ENCODE results near the gene IMMT.

IMMT gene

GRCh38 chr2:86136141-86136540 lies 59.1 kb downstream of the IMMT start:
- Histone ChIP-seq H3K4me1 (ENCODE audit: control extremely low read depth in 1 of 4, control insufficient read depth in 4 of 4, insufficient read depth in 4 of 4, low read length in 3 of 4) (no peaks in the 10 kb centered on the region), H3K9me3 (ENCODE audit: control extremely low read depth in 1 of 5, control insufficient read depth in 4 of 5, insufficient read depth in 2 of 5, low read depth in 1 of 5, low read length in 4 of 5) (no peaks in the 10 kb centered on the region), H3K36me3 (ENCODE audit: control insufficient read depth in 4 of 4, insufficient read depth in 4 of 4, low read length in 3 of 4) (peaks cover 48 to 99% (median 78%) of the 10 kb centered on the region in 4 experiments), H3K4me3 (ENCODE audit: control insufficient read depth in 1 of 7, extremely low read depth in 1 of 7, insufficient read depth in 4 of 7, low read depth in 2 of 7, low read length in 6 of 7) (no peak overlapping the region), H3K27ac (ENCODE audit: insufficient read depth in 1 of 2, low read depth in 1 of 2, low read length in 2 of 2, poor library complexity in 1 of 2, severe bottlenecking in 2 of 2) (no peak overlapping the region), H3K27me3 (replicated peaks in 2 of 5; ENCODE audit: control insufficient read depth in 4 of 5, insufficient read depth in 5 of 5, low read length in 4 of 5) (no peaks in the 10 kb centered on the region)
- POLR2A ChIA-PET = interaction anchor here (0.6 kb wide), 1 partner anchor 16 kb away, joined by 7 read pairs; no protein-coding TSS in a partner anchor
- 96% methylated on average over 2 of the region's 2 CpGs for WGBS (ENCODE audit: insufficient coverage)
- CTCF ChIA-PET = no interaction called here
- no peak for DNase-seq

- Histone ChIP-seq H3K4me3 (ENCODE audit: control insufficient read depth in 1 of 7, extremely low read depth in 1 of 7, insufficient read depth in 4 of 7, low read depth in 2 of 7, low read length in 6 of 7) (no peak overlapping the region), H3K36me3 (ENCODE audit: control insufficient read depth in 4 of 4, insufficient read depth in 4 of 4, low read length in 3 of 4) (peaks cover 48 to 98% (median 77%) of the 10 kb centered on the region in 4 experiments), H3K4me1 (ENCODE audit: control extremely low read depth in 1 of 4, control insufficient read depth in 4 of 4, insufficient read depth in 4 of 4, low read length in 3 of 4) (no peaks in the 10 kb centered on the region), H3K9me3 (ENCODE audit: control extremely low read depth in 1 of 5, control insufficient read depth in 4 of 5, insufficient read depth in 2 of 5, low read depth in 1 of 5, low read length in 4 of 5) (no peaks in the 10 kb centered on the region), H3K27me3 (replicated peaks in 2 of 5; ENCODE audit: control insufficient read depth in 4 of 5, insufficient read depth in 5 of 5, low read length in 4 of 5) (no peaks in the 10 kb centered on the region), H3K27ac (ENCODE audit: insufficient read depth in 1 of 2, low read depth in 1 of 2, low read length in 2 of 2, poor library complexity in 1 of 2, severe bottlenecking in 2 of 2) (no peak overlapping the region)
- POLR2A ChIA-PET = interaction anchor here (0.6 kb wide), 1 partner anchor 16 kb away, joined by 7 read pairs; no protein-coding TSS in a partner anchor
- no peak for DNase-seq
- CTCF ChIA-PET = no interaction called here
- 89% methylated on average over 5 of the region's 5 CpGs for WGBS (ENCODE audit: insufficient coverage)
These were observed 59.6 kb downstream of the IMMT start for GRCh38 chr2:86135653-86136052.

- no peaks in the 10 kb centered on the region for H3K9me3 ChIP-seq (ENCODE audit: control extremely low read depth in 1 of 5, control insufficient read depth in 4 of 5, insufficient read depth in 2 of 5, low read depth in 1 of 5, low read length in 4 of 5)
- 100% methylated on average over 2 of the region's 4 CpGs for WGBS (ENCODE audit: insufficient coverage)
- no peaks in the 10 kb centered on the region for H3K4me1 ChIP-seq (ENCODE audit: control extremely low read depth in 1 of 4, control insufficient read depth in 4 of 4, insufficient read depth in 4 of 4, low read length in 3 of 4)
- no peak overlapping the region for H3K27ac ChIP-seq (ENCODE audit: insufficient read depth in 1 of 2, low read depth in 1 of 2, low read length in 2 of 2, poor library complexity in 1 of 2, severe bottlenecking in 2 of 2)
- CTCF ChIA-PET = no interaction called here
- H3K36me3 ChIP-seq (ENCODE audit: control insufficient read depth in 4 of 4, insufficient read depth in 4 of 4, low read length in 3 of 4) = peaks cover 48 to 100% (median 77%) of the 10 kb centered on the region in 4 experiments
- DNase-seq = no peak
- H3K27me3 ChIP-seq (replicated peaks in 2 of 5; ENCODE audit: control insufficient read depth in 4 of 5, insufficient read depth in 5 of 5, low read length in 4 of 5) = no peaks in the 10 kb centered on the region
- POLR2A ChIA-PET = no interaction called here
- no peak overlapping the region for H3K4me3 ChIP-seq (ENCODE audit: control insufficient read depth in 1 of 7, extremely low read depth in 1 of 7, insufficient read depth in 4 of 7, low read depth in 2 of 7, low read length in 6 of 7)
These were observed 60.6 kb downstream of the IMMT start for GRCh38 chr2:86134709-86135108.

- 57% methylated on average over 1 of the region's 5 CpGs for WGBS (ENCODE audit: insufficient coverage)
- DNase-seq = no peak
- CTCF ChIA-PET = interaction anchor here (1.3 kb wide), 2 partner anchors 32 to 33 kb away, joined by 3 read pairs; no protein-coding TSS in a partner anchor
- Histone ChIP-seq H3K27me3 (replicated peaks in 2 of 5; ENCODE audit: control insufficient read depth in 4 of 5, insufficient read depth in 5 of 5, low read length in 4 of 5) (no peaks in the 10 kb centered on the region), H3K4me1 (ENCODE audit: control extremely low read depth in 1 of 4, control insufficient read depth in 4 of 4, insufficient read depth in 4 of 4, low read length in 3 of 4) (no peaks in the 10 kb centered on the region), H3K36me3 (ENCODE audit: control insufficient read depth in 4 of 4, insufficient read depth in 4 of 4, low read length in 3 of 4) (peaks cover 37 to 98% (median 77%) of the 10 kb centered on the region in 4 experiments), H3K27ac (ENCODE audit: insufficient read depth in 1 of 2, low read depth in 1 of 2, low read length in 2 of 2, poor library complexity in 1 of 2, severe bottlenecking in 2 of 2) (peak overlapping the region in 1 of 2 experiments; percentile 11), H3K9me3 (ENCODE audit: control extremely low read depth in 1 of 5, control insufficient read depth in 4 of 5, insufficient read depth in 2 of 5, low read depth in 1 of 5, low read length in 4 of 5) (no peaks in the 10 kb centered on the region), H3K4me3 (ENCODE audit: control insufficient read depth in 1 of 7, extremely low read depth in 1 of 7, insufficient read depth in 4 of 7, low read depth in 2 of 7, low read length in 6 of 7) (no peak overlapping the region)
- POLR2A ChIA-PET = no interaction called here
These were observed 70.6 kb downstream of the IMMT start for GRCh38 chr2:86124683-86125082.

- WGBS (ENCODE audit: insufficient coverage) = 95% methylated on average over 3 of the region's 5 CpGs
- H3K4me3 ChIP-seq (ENCODE audit: control insufficient read depth in 1 of 7, extremely low read depth in 1 of 7, insufficient read depth in 4 of 7, low read depth in 2 of 7, low read length in 6 of 7) = no peak overlapping the region
- H3K36me3 ChIP-seq (ENCODE audit: control insufficient read depth in 4 of 4, insufficient read depth in 4 of 4, low read length in 3 of 4) = peaks cover 38 to 98% (median 75%) of the 10 kb centered on the region in 4 experiments
- no peaks in the 10 kb centered on the region for H3K9me3 ChIP-seq (ENCODE audit: control extremely low read depth in 1 of 5, control insufficient read depth in 4 of 5, insufficient read depth in 2 of 5, low read depth in 1 of 5, low read length in 4 of 5)
- H3K4me1 ChIP-seq (ENCODE audit: control extremely low read depth in 1 of 4, control insufficient read depth in 4 of 4, insufficient read depth in 4 of 4, low read length in 3 of 4) = no peaks in the 10 kb centered on the region
- CTCF ChIA-PET = interaction anchor here (1.3 kb wide), 1 partner anchor 33 kb away, joined by 3 read pairs; no protein-coding TSS in a partner anchor
- H3K27ac ChIP-seq (ENCODE audit: insufficient read depth in 1 of 2, low read depth in 1 of 2, low read length in 2 of 2, poor library complexity in 1 of 2, severe bottlenecking in 2 of 2) = no peak overlapping the region
- no peak for DNase-seq
- no peaks in the 10 kb centered on the region for H3K27me3 ChIP-seq (replicated peaks in 2 of 5; ENCODE audit: control insufficient read depth in 4 of 5, insufficient read depth in 5 of 5, low read length in 4 of 5)
- POLR2A ChIA-PET = no interaction called here
These were observed 71.8 kb downstream of the IMMT start for GRCh38 chr2:86123328-86123925.

- Histone ChIP-seq H3K27me3 (replicated peaks in 2 of 5; ENCODE audit: control insufficient read depth in 4 of 5, insufficient read depth in 5 of 5, low read length in 4 of 5) (no peaks in the 10 kb centered on the region), H3K27ac (ENCODE audit: insufficient read depth in 1 of 2, low read depth in 1 of 2, low read length in 2 of 2, poor library complexity in 1 of 2, severe bottlenecking in 2 of 2) (no peak overlapping the region), H3K4me3 (ENCODE audit: control insufficient read depth in 1 of 7, extremely low read depth in 1 of 7, insufficient read depth in 4 of 7, low read depth in 2 of 7, low read length in 6 of 7) (no peak overlapping the region), H3K36me3 (ENCODE audit: control insufficient read depth in 4 of 4, insufficient read depth in 4 of 4, low read length in 3 of 4) (peaks cover 33 to 92% (median 77%) of the 10 kb centered on the region in 4 experiments), H3K9me3 (ENCODE audit: control extremely low read depth in 1 of 5, control insufficient read depth in 4 of 5, insufficient read depth in 2 of 5, low read depth in 1 of 5, low read length in 4 of 5) (no peaks in the 10 kb centered on the region), H3K4me1 (ENCODE audit: control extremely low read depth in 1 of 4, control insufficient read depth in 4 of 4, insufficient read depth in 4 of 4, low read length in 3 of 4) (no peaks in the 10 kb centered on the region)
- POLR2A ChIA-PET = no interaction called here
- no peak for DNase-seq
- no CpG with 5 or more reads among the region's 2 CpGs for WGBS (ENCODE audit: insufficient coverage)
- CTCF ChIA-PET = interaction anchor here (1.0 to 2.0 kb wide), 5 partner anchors 9 to 287 kb away, joined by 3 to 5 read pairs (median 4); partner anchors contain the start of gene PTCD3
These were observed 77.1 kb downstream of the IMMT start for GRCh38 chr2:86118130-86118529.

- Histone ChIP-seq H3K36me3 (ENCODE audit: control insufficient read depth in 4 of 4, insufficient read depth in 4 of 4, low read length in 3 of 4) (peaks cover 11 to 46% (median 26%) of the 10 kb centered on the region in 4 experiments), H3K9me3 (ENCODE audit: control extremely low read depth in 1 of 5, control insufficient read depth in 4 of 5, insufficient read depth in 2 of 5, low read depth in 1 of 5, low read length in 4 of 5) (no peaks in the 10 kb centered on the region), H3K27ac (ENCODE audit: insufficient read depth in 1 of 2, low read depth in 1 of 2, low read length in 2 of 2, poor library complexity in 1 of 2, severe bottlenecking in 2 of 2) (peak overlapping the region; percentile 97 to 98), H3K4me3 (ENCODE audit: control insufficient read depth in 1 of 7, extremely low read depth in 1 of 7, insufficient read depth in 4 of 7, low read depth in 2 of 7, low read length in 6 of 7) (peak overlapping the region in 6 of 7 experiments; percentile 83 to 100 (median 93)), H3K27me3 (replicated peaks in 2 of 5; ENCODE audit: control insufficient read depth in 4 of 5, insufficient read depth in 5 of 5, low read length in 4 of 5) (no peaks in the 10 kb centered on the region), H3K4me1 (ENCODE audit: control extremely low read depth in 1 of 4, control insufficient read depth in 4 of 4, insufficient read depth in 4 of 4, low read length in 3 of 4) (peaks cover 15 to 30% (median 25%) of the 10 kb centered on the region in 4 experiments)
- 42% methylated on average over 3 of the region's 5 CpGs for WGBS (ENCODE audit: insufficient coverage)
- peak in 1 of 3 donors; percentile 5 for DNase-seq
- POLR2A ChIA-PET = no interaction called here
- CTCF ChIA-PET = interaction anchor here (1.4 to 1.7 kb wide), 3 partner anchors 11 to 280 kb away, joined by 3 to 5 read pairs (median 5); no protein-coding TSS in a partner anchor
These were observed 88.2 kb downstream of the IMMT start for GRCh38 chr2:86107031-86107430.

Measured in common myeloid progenitor, CD34-positive (primary cell).